ENCODE measurements around the gene REPS2.

The REPS2 gene

DNA sequence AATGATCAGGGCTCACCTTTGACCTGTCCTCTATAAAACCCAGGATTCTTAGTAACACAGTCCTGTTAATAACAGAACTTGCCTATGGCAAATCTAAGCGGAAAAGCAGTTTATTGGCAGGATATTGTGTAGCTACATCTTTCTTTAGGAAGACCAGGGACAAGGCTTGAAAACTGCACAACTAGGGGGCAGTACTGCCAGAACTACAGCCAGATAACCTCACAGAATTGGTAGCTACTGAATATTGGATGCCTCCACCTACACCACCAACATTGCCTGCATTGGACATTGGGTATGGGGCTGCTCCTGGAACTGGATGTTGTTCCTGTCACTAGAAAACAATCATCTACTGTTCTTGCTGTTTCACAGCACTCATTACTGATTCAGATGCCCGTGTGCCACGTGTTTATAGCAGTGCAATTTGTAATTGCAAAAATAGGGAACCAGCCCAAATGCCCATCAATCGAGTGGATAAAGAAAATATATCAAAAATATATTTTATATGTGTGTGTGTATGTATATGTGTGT is 47.4 kb downstream of the REPS2 start:
- H3K4me3 ChIP-seq (ENCODE audit: low read length): no peak overlapping the region
- DNase-seq (ENCODE audit: low read depth, low spot score): no peak

DNA sequence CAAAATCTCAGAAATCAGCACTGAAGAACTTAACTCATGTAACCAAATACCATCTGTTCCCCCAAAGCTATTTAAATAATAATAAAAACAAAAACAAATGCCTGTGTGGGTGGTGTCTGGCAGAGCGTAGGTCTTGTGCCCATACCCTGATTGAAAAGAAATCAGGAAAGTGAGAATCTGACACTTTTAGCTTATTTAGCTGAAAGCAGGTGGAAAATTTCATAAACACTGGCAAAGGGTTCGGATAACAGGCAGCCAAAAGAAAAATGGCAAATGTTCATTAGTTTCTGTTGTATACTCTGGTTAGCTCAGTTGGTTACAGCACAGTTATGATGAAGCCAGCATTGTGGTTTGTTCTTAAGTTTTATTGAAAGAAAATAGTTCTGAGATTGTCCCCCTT is 48.3 kb downstream of the REPS2 start:
- no peak overlapping the region for H3K4me3 ChIP-seq (ENCODE audit: low read length)
- no peak for DNase-seq (ENCODE audit: low read depth, low spot score)

DNA sequence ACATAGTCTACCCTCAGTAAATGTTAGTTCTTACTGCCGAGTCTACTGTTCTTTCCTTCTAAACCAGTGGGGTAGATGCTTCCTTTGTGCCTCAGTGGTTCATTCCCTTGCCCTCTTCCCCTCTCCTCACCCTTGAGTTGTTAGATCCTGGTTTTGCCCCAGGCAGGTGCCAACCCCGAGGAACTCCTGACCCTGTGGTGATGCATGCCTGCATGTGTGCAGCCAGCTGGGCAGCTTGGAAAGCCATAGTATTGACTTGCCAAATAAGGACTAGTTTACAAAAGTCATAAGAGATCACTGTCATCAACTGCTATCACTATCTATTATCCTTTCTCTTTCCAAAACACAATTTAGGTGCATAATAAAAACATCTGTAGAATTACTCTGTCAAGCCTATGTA is 50.9 kb downstream of the REPS2 start:
- no peak for DNase-seq (ENCODE audit: low read depth, low spot score)
- no peak overlapping the region for H3K4me3 ChIP-seq (ENCODE audit: low read length)

DNA sequence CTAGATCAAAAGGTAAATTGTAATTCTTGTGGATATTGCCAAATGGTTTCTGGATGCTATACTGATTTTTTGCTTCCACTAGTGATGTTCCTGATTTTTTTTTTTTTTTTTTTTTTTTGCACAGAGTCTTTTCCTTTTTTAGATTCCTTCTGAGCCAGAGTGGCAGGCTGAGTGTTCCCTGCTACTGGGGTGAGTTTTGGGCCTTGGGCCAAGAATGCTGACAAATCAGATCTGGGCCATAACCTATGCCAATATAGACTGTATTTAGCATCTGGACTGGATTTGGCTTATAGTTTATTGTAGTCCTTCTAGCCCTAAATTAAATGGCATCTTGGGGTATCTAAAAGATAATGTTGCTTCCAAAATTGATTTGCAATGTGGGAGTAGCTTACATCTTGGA is 52.8 kb downstream of the REPS2 start:
- DNase-seq (ENCODE audit: low read depth, low spot score): no peak
- H3K4me3 ChIP-seq (ENCODE audit: low read length): no peak overlapping the region

DNA sequence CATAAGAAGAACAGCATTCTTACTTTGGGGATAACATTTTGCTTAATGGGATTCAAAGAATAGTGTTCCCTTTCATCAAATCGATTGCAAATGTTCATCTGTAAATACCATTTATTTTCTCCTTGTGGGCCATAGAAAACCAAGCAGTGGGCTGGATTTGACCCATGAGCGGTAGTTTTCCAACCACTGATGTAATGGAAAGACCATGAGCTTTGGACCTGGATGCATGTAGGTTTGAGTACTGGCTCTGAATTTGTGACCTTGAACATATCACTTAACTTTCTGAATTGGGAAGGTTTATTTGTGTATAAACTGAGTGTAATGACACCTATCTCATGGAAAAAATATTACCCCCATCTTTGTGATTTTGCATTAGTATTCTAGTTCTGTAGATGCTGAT is 54.3 kb downstream of the REPS2 start:
- no peak for DNase-seq (ENCODE audit: low read depth, low spot score)
- H3K4me3 ChIP-seq (ENCODE audit: low read length): no peak overlapping the region

DNA sequence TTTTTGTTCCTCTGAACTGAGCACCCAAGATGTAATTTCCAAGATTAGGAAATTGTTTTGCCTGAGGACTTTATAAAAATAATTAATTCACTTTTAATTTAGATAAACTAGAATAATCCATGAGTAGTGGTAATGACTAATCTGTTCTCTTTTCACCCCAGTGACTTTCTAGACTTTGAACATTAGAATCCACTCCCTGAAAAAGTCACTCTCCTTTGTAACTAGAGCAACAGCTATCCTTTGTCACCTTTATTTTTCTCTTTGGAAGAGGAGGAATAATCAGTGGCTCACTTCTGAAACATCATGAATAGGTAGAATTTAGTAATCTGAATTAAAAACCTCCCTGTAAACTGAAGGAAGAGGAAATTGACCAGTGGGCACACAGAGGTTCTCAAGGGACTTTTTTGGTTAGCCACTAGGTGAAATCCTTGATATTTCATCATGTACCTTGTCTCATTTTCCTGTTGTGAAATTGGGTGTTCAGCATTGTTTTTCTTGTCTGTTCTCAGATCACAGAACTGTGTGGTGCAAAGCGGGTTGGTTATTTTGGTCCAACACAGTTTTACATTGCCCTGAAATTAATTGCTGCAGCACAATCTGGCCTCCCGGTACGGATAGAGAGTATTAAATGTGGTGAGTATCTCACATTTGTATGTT is 59.4 kb downstream of the REPS2 start:
- H3K4me3 ChIP-seq (ENCODE audit: low read length): no peak overlapping the region
- no peak for DNase-seq (ENCODE audit: low read depth, low spot score)

DNA sequence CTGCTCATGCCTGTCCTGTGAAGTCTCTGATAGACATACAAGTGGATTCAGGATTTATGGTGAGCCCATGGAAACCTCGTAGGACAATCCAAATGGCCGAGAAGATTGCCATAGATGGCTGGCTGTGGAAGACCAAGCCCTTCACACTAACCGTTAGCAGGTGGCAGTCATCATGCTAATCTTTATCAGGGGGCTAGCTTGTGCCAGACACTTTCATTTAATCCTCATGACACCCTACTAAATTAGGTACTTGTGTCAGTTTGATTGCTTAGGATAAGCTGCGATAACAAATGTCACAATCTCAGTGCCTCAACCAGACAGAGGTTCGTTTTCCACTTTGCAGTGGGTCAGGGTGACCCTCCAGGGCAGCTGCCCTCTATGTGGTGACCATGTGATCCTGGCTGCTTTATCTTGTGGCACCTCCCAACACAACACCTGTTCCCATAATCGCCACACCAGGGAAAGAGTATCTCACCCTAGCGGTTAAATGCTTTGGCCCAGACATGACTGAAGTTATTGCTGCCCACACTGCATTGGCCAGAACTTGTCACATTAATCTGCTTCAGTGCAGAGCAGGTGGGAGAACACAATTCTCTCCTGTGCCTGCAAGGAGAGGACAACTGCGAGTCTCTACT is 60.8 kb downstream of the REPS2 start:
- H3K4me3 ChIP-seq (ENCODE audit: low read length): no peak overlapping the region
- DNase-seq (ENCODE audit: low read depth, low spot score): no peak

DNA sequence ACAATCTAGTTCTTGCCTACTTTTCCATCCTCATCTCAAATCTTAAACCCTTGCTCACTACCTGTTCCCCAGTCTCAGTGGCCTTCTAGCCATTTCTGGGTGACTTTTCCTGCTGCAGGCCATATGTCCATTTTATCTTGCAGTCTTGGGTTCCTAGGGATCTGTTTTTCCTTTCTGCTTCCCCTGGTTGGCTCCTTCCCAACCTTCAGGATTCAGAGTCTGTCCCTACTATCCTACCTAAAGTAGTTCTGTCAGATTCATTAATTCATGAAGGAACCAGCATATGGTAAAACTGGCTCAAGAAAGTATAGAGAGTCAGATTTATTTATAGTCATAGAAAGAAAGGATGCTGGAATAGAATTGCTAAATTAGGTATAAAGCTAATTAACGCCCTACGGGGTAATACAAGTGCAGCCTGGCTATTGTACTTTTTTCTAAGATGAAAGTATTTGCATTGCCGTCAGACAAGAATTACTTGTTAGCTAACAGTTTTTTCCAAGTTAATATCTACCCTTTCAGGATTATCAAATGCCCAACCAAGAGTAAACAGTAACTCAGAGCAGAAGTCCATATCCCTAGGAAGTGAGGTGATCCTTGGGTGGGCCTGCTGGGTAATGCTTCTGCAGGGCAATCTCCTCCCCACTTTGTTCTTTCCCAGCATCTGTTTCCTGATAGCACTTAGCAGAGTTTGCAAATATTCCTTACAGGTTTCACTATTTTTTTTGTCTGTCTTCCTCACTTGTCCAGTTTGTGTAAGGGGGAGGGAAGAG is 63.6 kb downstream of the REPS2 start:
- no peak overlapping the region for H3K4me3 ChIP-seq (ENCODE audit: low read length)
- DNase-seq (ENCODE audit: low read depth, low spot score): no peak

DNA sequence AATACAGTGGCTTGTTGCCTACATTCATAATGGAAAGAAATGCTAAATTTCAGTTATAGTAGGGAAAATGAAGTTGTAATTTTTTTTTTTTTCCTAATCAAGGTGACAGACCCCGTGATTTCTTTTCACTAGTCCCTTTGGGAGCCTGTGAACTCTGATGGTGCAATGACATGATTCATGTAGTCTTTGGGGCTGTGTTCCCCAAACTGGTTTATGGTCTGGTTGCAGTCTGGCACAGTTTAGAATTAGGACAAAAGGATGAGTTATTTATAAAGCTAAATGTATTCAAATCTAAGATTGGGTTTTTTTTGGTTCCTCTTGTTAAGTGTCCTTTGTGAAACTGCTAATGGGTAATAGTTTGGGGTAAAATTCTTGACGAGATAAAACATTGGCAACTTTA is 66.0 kb downstream of the REPS2 start:
- DNase-seq (ENCODE audit: low read depth, low spot score): no peak
- no peak overlapping the region for H3K4me3 ChIP-seq (ENCODE audit: low read length)

DNA sequence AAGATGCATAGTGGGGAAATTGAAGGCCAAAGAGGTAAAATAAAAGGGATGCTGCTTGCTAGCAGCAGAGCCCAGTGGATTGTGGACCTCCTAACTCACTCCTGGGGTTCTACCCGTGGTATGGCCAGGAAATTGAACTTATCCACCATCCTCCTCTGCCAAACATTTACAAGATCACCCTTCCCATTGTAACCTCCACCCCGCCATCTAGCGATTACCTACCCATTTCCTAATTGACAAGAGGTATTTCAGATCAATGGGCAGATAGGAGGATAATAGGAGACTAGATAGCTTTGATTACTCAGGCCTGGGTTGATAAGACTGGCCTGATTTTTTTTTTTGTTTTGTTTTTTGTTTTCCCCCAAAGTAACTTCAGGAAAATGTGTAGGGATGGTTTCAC is 67.8 kb downstream of the REPS2 start:
- H3K4me3 ChIP-seq (ENCODE audit: low read length): no peak overlapping the region
- no peak for DNase-seq (ENCODE audit: low read depth, low spot score)

DNA sequence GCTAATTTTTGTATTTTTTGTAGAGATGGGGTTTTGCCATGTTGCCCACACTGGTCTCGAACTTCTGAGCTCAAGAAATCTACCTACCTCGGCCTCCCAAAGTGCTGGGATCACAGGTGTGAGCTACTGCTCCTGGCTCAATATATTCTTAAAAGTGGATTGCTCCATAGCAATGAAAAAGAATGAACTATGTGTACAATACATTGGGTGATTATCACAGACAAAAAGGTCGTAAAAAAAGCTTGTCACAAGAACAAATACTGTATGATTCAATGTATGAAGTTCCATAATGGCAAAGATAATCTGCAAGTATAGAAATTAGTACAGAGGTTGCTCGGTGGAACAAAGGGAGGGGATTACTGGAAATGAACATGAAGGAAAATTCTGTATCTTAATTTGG is 70.7 kb downstream of the REPS2 start:
- no peak overlapping the region for H3K4me3 ChIP-seq (ENCODE audit: low read length)
- no peak for DNase-seq (ENCODE audit: low read depth, low spot score)

DNA sequence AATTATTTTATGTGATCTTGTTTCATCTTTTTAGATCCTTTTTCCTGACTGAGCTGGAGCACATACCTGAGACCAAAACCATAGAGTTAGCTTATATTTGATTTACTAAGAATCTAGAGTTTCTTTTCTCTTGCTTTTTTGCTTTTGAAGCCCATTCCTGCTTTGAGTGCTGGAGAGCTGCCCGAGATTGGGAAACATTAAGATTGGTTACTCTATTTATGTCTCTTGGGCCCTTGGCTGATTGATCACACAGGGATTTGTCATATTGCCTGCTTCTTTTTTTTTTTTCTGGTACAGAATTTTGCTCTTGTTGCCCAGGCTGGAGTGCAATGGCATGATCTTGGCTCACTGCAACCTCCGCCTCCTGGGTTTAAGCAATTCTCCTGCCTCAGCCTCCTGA is 73.9 kb downstream of the REPS2 start:
- H3K4me3 ChIP-seq (ENCODE audit: low read length): no peak overlapping the region
- DNase-seq (ENCODE audit: low read depth, low spot score): no peak

DNA sequence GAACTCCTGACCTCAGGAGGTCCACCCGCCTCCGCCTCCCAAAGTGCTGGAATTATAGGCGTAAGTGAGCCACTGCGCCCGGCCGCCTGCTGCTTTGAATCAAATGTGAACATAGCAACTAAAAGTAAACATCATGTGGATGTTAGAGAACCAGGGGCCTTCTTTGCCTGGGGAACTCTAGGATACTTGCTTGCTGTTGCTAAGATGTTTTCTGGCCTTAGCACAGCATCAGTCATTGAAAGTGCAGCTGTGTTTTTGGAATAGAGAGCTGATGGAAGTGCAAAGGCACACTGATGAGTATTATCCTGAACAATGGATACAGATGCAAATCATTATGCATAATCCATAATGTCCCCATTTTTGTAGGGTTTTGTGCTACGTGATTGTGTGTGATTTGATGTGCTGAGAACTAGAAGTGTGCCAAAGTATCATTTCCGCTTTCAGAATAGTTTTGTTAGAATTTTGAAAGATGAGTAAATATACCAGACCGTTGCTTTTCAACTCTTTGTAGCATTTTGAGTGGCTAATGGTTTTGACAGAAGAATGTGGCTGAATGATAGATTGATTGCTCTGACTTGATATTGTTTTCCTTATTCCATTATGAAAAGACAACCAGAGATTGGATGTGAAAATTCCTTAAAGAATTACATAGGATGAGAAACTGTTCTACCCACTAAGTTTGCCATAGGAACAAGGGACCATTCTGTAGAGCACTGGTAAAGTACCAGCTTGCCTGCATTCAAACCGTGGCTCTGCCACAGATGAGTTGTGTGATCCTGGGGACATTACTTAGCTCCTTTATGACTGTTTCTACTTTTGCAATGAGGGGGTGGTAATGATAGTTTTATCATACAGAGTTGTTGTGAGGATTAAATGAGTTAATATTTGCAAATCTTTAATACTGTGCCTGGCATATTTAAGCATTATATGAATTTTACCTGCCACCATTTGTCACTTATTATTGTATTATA is 74.7 kb downstream of the REPS2 start:
- DNase-seq (ENCODE audit: low read depth, low spot score): no peak
- no peak overlapping the region for H3K4me3 ChIP-seq (ENCODE audit: low read length)

DNA sequence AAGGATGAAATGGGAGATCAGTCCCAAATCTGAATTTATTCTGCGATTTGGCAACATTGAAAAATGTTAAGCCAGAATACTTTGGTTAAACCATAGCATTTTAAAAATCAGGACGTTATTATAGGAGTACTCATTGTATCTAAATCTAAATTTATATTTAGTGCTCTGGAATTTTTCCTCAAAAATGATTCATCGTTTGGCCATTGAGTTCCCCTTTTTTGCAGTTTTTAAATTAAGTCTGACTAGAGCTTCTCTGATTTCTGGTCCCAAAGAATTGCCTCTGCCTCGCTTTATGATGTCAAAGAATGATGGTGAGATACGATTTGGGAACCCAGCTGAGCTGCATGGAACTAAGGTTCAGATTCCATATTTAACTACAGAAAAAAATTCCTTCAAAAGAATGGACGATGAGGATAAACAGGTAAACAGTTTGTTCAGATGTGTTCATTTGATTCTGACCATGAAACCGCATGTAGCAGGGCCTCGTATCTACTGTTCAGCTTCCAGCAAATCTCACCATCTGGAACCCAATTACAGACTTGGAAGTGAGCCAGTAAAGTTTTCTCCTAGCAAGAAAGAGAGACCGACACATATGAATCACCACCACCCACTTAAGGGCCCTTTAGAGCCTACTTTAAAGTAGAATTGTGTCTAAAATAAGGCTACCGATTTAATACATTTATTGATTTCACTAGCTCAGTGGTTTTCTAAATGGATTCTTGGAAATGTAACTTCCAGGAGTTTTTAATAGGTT is 75.6 kb downstream of the REPS2 start:
- H3K4me3 ChIP-seq (ENCODE audit: low read length): no peak overlapping the region
- DNase-seq (ENCODE audit: low read depth, low spot score): no peak

DNA sequence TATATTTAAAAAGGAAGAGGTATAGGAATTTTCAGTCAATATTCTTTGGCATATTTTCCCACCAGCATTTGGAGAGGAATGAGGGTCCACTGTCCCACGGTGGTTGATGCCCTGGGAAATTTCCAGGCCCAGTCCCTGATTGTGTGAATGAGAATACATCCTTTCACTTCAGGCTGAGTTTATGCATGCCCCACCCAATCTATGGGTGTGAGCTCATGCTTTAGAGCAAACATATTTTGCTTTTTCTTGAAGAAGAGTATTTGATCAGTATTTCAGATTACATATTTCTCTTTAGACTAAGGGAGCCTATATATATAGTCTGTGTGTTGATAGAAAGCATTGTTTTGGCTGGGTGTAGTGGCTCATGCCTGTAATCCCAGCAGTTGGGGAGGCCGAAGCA is 77.2 kb downstream of the REPS2 start:
- H3K4me3 ChIP-seq (ENCODE audit: low read length): no peak overlapping the region
- no peak for DNase-seq (ENCODE audit: low read depth, low spot score)

DNA sequence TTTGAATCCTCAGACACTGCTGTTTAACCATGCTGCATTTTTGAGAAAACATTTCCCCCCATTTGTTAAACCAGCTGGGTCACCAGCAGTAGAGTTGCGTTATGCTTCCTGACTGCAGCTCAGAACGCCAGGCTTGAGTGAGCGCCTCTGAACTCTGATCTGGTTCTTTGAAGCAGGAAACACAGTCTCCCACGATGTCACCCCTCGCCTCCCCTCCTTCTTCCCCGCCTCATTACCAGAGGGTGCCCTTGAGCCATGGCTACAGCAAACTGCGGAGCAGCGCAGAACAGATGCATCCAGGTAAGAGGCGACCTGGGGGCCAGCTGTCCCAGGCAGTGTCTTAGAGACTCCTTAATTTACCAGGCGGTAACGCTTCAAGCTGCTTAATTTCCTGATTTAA is 78.4 kb downstream of the REPS2 start:
- DNase-seq (ENCODE audit: low read depth, low spot score): no peak
- H3K4me3 ChIP-seq (ENCODE audit: low read length): no peak overlapping the region

DNA sequence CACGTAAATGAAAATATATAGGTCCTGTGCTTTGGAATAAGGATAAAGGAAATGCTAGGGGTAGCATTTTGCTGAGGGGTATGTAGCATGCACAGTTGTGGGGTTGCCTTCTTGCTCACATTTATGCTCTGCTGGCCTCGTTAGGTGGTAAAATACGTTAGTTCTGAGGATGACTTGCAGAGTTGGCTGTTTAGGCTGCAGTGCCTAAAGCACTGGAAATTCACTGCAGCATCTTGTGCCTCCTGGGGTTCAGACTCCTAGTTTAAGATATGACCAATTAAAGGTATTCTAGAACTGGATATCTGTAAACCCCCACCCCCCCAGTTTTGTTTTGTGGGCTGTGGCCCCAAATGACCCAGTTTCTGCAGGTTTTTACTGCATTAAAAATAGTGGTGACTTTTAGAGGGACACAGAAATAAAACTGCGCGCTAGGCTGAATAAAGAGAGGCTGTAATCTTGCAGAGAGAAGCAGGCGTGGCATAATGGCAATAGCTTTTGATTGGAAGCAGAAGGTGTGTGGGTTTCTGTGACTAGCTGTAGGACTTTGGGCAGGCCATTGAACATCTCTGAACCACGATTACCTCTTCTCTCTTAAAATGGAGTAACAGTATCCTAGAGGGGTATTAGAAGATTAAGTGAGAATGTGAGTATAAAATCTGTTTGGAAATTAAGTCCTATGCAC is 79.3 kb downstream of the REPS2 start:
- DNase-seq (ENCODE audit: low read depth, low spot score): no peak
- H3K4me3 ChIP-seq (ENCODE audit: low read length): no peak overlapping the region

DNA sequence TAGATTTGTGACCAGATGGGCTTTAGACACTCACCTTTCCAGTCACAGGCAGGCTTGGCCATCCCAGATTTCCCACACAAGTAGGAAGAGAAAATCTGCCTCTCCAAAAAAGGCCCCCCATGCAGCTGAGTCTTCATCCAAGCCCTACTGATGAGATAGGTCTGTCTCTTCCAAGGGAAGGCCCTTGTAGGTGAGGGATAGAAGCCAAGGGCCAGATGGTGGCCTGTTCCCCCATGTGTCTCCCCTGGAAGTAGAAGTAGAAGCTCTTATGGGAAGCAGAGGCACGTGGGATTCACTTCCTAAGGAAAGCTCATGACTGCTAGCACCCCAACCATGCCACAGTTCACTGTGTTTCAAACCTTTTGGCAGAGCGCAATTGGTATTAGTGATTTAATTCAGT is 81.5 kb downstream of the REPS2 start:
- no peak for DNase-seq (ENCODE audit: low read depth, low spot score)
- no peak overlapping the region for H3K4me3 ChIP-seq (ENCODE audit: low read length)
